Measurements from ENCODE around the gene PSPC1.
"Not testable (repeated sequence)": the region's sequence is repeated elsewhere in the genome, so short reads cannot be mapped to it uniquely, and the experiment has no call there.

The PSPC1 gene

DNA sequence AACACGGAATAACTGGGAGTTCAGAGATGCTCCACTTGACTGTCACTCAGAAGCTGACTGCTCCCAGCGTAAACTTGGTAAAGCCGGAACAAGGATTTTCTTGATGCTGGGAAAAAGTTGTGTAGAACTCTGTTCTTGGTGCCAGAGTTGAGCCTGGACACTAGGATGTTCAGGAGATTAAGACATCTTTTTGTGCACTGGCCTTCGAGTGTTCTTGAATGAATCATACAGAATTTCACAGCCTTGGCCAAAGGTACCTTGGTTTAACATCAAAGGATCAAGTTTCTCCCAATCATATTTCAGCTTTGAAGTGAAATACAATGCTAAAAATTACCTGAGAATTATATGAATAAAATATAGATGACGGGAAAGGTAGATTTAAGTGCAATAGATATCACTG lies 81.8 kb downstream of the PSPC1 start:
- DNase-seq; H3K27ac ChIP-seq; H3K4me3 ChIP-seq (ENCODE audit: low read depth, low read length); H3K27me3 ChIP-seq (ENCODE audit: insufficient read depth, low read depth, severe bottlenecking); H3K9me3 ChIP-seq (ENCODE audit: severe bottlenecking); H3K36me3 ChIP-seq: not testable (repeated sequence)

DNA sequence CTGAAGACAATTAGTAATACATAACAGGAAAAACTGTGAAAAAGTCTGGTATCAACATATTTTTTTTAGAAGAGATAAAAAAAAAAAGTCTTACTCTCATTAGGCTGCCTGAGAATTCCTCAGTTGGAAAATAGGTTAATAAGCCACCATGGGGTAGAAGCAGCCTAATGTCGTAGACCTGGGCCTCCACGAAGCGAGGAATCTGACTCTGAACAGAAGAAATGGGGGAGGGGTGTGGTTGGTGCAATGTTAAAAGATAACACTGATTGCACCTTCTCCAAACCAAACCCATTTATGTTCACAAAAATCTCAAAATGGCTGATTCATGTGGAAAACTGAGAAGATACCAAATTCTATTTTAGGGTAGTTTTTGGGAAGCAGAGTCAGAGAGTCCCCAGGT lies 86.9 kb downstream of the PSPC1 start:
- peaks cover 27% of the 10 kb centered on the region for H3K36me3 ChIP-seq
- H3K4me3 ChIP-seq (ENCODE audit: low read depth, low read length): no peak overlapping the region
- no peak overlapping the region for H3K27ac ChIP-seq
- no peak for DNase-seq
- H3K9me3 ChIP-seq (ENCODE audit: severe bottlenecking): no peaks in the 10 kb centered on the region
- H3K27me3 ChIP-seq (ENCODE audit: insufficient read depth, low read depth, severe bottlenecking): no peaks in the 10 kb centered on the region
- TF ChIP-seq, protein P1, sequence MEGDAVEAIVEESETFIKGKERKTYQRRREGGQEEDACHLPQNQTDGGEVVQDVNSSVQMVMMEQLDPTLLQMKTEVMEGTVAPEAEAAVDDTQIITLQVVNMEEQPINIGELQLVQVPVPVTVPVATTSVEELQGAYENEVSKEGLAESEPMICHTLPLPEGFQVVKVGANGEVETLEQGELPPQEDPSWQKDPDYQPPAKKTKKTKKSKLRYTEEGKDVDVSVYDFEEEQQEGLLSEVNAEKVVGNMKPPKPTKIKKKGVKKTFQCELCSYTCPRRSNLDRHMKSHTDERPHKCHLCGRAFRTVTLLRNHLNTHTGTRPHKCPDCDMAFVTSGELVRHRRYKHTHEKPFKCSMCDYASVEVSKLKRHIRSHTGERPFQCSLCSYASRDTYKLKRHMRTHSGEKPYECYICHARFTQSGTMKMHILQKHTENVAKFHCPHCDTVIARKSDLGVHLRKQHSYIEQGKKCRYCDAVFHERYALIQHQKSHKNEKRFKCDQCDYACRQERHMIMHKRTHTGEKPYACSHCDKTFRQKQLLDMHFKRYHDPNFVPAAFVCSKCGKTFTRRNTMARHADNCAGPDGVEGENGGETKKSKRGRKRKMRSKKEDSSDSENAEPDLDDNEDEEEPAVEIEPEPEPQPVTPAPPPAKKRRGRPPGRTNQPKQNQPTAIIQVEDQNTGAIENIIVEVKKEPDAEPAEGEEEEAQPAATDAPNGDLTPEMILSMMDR (IDR thresholded peaks at IDR 0.05; ENCODE audit: low read depth, low read length): no peak

DNA sequence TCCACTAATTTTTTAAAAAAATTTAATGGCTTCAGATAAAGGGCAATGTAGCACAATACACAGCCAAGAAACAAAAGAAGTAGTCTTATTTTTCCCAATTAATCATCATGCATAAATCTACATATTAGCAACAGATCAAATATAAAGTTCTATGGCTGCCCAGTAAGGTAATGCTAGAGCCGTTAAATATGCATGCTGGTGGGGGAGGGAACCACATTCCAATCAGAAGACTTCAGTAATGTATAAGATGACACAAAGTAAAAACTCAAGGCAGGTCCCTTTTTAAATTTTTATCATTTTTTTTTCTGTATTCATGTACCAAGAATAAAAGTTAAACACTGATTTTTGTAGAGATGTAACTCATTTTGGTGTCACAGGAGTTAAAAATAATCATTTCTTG lies 87.3 kb downstream of the PSPC1 start:
- no peak overlapping the region for H3K4me3 ChIP-seq (ENCODE audit: low read depth, low read length)
- H3K36me3 ChIP-seq: peaks cover 31% of the 10 kb centered on the region
- no peak overlapping the region for H3K27ac ChIP-seq
- no peaks in the 10 kb centered on the region for H3K9me3 ChIP-seq (ENCODE audit: severe bottlenecking)
- TF ChIP-seq, protein P1 (IDR thresholded peaks at IDR 0.05; ENCODE audit: low read depth, low read length): no peak
- no peak for DNase-seq
- no peaks in the 10 kb centered on the region for H3K27me3 ChIP-seq (ENCODE audit: insufficient read depth, low read depth, severe bottlenecking)

DNA sequence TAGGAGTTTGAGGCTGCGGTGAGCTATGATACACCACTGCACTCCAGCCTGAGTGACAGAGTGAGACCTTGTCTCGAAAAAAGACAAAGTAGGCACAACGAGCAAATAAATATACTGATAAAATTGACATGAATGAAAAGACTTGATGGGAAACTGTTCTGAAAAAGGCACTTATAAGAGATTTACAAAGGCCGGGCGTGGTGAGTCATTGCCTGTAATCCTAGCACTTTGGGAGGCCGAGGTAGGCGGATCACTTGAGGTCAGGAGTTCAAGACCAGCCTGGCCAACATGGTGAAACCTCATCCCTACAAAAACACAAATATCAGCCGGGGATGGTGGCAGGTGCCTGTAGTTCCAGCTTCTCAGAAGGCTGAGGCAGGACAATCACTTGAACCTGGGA lies 91.3 kb downstream of the PSPC1 start:
- not testable (repeated sequence) for H3K4me3 ChIP-seq (ENCODE audit: low read depth, low read length); H3K27ac ChIP-seq; DNase-seq; H3K27me3 ChIP-seq (ENCODE audit: insufficient read depth, low read depth, severe bottlenecking); H3K9me3 ChIP-seq (ENCODE audit: severe bottlenecking)
- H3K36me3 ChIP-seq: peaks cover 48% of the 10 kb centered on the region

DNA sequence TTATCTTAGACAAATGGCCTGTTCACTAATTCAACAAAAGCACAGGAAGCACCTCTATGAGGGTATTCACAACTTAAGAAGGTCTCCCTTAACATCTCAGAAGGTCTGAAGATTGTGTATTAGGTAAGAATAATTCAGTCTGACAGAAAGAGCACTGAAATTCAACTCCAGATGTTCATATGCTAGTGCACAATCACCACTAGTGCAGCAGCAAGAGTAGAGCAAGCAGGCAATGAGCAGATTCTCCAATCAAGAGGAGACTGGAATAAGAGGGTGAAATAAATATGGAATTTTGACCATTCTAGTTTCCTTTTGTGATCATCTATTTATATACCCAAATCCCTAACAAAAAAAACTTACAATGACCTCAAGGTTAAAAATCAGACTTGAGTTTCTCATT lies 97.3 kb downstream of the PSPC1 start:
- TF ChIP-seq, protein P1 (IDR thresholded peaks at IDR 0.05; ENCODE audit: low read depth, low read length): no peak
- H3K4me3 ChIP-seq (ENCODE audit: low read depth, low read length): no peak overlapping the region
- DNase-seq: no peak
- no peak overlapping the region for H3K27ac ChIP-seq
- H3K9me3 ChIP-seq (ENCODE audit: severe bottlenecking): no peaks in the 10 kb centered on the region
- no peaks in the 10 kb centered on the region for H3K27me3 ChIP-seq (ENCODE audit: insufficient read depth, low read depth, severe bottlenecking)
- H3K36me3 ChIP-seq: peaks cover 22% of the 10 kb centered on the region

DNA sequence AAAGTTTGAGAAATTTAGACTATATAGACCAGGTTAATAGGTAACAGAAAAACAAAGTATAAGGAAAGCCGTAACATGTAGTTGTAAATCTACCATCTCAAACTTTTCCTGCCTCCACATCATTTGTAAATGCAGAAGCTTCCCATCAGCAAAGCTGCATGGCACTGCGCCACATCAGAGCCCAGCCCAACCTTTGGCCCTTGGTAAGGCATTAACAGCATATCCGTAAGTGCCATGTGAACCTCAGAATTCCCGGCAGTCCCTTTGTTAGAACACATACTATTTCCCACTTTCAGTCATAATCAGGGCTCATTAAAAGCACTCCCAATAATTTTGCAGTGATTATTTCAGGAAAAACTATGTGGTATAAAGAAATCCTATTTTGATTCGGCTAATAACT lies 97.7 kb downstream of the PSPC1 start:
- Histone ChIP-seq H3K27me3 (ENCODE audit: insufficient read depth, low read depth, severe bottlenecking) (no peaks in the 10 kb centered on the region), H3K27ac (no peak overlapping the region), H3K4me3 (ENCODE audit: low read depth, low read length) (no peak overlapping the region), H3K36me3 (peaks cover 19% of the 10 kb centered on the region), H3K9me3 (ENCODE audit: severe bottlenecking) (no peaks in the 10 kb centered on the region)
- TF ChIP-seq, protein P1 (IDR thresholded peaks at IDR 0.05; ENCODE audit: low read depth, low read length): no peak
- DNase-seq: no peak

DNA sequence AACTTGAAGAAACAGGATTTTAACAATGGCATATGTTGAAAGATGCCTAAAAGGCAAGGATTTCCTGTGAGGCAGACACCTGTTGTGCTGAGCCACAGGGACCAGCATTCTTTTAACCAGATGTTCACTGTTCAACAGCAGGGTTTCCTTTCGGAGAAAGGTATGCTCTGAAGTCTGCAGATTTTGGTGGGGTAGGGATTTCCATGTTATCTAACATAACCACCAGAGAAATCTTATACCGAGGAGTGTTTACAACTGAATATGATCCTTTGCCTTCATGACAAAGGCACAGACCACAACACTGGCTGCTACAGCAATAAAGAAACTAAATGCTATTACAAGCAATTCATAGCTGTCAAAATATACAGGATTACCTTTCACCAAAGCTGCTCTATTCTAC lies 101.2 kb downstream of the PSPC1 start:
- H3K4me3 ChIP-seq (ENCODE audit: low read depth, low read length): no peak overlapping the region
- H3K36me3 ChIP-seq: peaks cover 27% of the 10 kb centered on the region
- no peaks in the 10 kb centered on the region for H3K27me3 ChIP-seq (ENCODE audit: insufficient read depth, low read depth, severe bottlenecking)
- H3K27ac ChIP-seq: no peak overlapping the region
- TF ChIP-seq, protein P1 (IDR thresholded peaks at IDR 0.05; ENCODE audit: low read depth, low read length): no peak
- no peaks in the 10 kb centered on the region for H3K9me3 ChIP-seq (ENCODE audit: severe bottlenecking)
- DNase-seq: no peak

Data from WERI-Rb-1 (cell line).